Neural cell (in vitro differentiated cells): Measurements from ENCODE around the gene NOSTRIN. TPM values are rescaled to one million over a fixed set of nuclear protein-coding genes. Genes with fewer than 3 reads are reported as not detected.

Experiments used
- H2AFZ ChIP-seq: fragments of 200-600, 300-800 bp; sonication (generic), shearing (Covaris generic); 2 replicates; pipeline ENCODE4 v1.6.0; 2014; ENCODE audit warnings: low read depth, mild to moderate bottlenecking, antibody characterized with exemption, low read length, moderate library complexity
- H3F3A ChIP-seq: fragments of 200-600 bp; shearing (Covaris generic); 2 replicates; pipeline ENCODE4 v1.6.1; 2016; ENCODE audit warnings: mild to moderate bottlenecking, moderate library complexity, mixed read lengths, antibody characterized with exemption, low read length; ENCODE audit not compliant: insufficient read depth, poor library complexity, severe bottlenecking
- H3K27ac ChIP-seq: fragments of 200-600, 300-800 bp; sonication (generic), shearing (Covaris generic); 2 replicates; pipeline ENCODE4 v1.5.1; 2014; ENCODE audit warnings: mild to moderate bottlenecking, low read length, moderate library complexity
- H3K27me3 ChIP-seq: fragments of 300-800, 200-600 bp; sonication (generic), shearing (Covaris generic); 2 replicates; pipeline ENCODE4 v1.6.0; 2014; ENCODE audit warnings: mild to moderate bottlenecking, low read depth, low read length, moderate library complexity; ENCODE audit not compliant: insufficient read depth
- H3K36me3 ChIP-seq: fragments of 300-800, 200-600 bp; sonication (generic), shearing (Covaris generic); 2 replicates; pipeline ENCODE4 v1.5.1; 2014; ENCODE audit warnings: mild to moderate bottlenecking, antibody characterized with exemption, low read length, moderate library complexity; ENCODE audit not compliant: insufficient read depth
- H3K4me2 ChIP-seq: fragments of 300-800, 200-600 bp; sonication (generic), shearing (Covaris generic); 2 replicates; pipeline ENCODE4 v1.6.0; 2014; ENCODE audit warnings: mild to moderate bottlenecking, low read length
- H3K4me3 ChIP-seq: fragments of 300-800, 200-600 bp; sonication (generic), shearing (Covaris generic); 2 replicates; pipeline ENCODE4 v1.5.1; 2014; ENCODE audit warnings: mild to moderate bottlenecking, low read length, moderate library complexity
- H3K79me2 ChIP-seq: fragments of 200-600 bp; shearing (Covaris generic); replicated peaks from 2 replicates; pipeline ENCODE4 v1.6.0; 2014; ENCODE audit warnings: mild to moderate bottlenecking, low read length, moderate library complexity; ENCODE audit not compliant: insufficient read depth
- H3K9ac ChIP-seq: fragments of 300-800, 200-600 bp; sonication (generic), shearing (Covaris generic); 2 replicates; pipeline ENCODE4 v1.6.1; 2016; ENCODE audit warnings: mild to moderate bottlenecking, low read length, mixed read lengths
- H3K9me2 ChIP-seq: fragments of 200-600 bp; shearing (Covaris generic); 2 replicates; pipeline ENCODE4 v1.6.1; 2016; ENCODE audit warnings: mild to moderate bottlenecking, low read length, mixed read lengths; ENCODE audit not compliant: insufficient read depth
- H3K9me3 ChIP-seq: fragments of 200-600, 300-800 bp; sonication (generic), shearing (Covaris generic); 2 replicates; pipeline ENCODE4 v1.6.1; 2016; ENCODE audit warnings: mild to moderate bottlenecking, mixed run types, low read length, moderate library complexity, mixed read lengths
- H4K20me1 ChIP-seq: fragments of 200-600 bp; shearing (Covaris generic); 2 replicates; pipeline ENCODE4 v1.6.1; 2016; ENCODE audit warnings: mild to moderate bottlenecking, mixed run types; ENCODE audit not compliant: insufficient read depth
- CTCF ChIP-seq: fragments of 450-650 bp; IDR thresholded peaks from 2 replicates; pipeline ENCODE4 v1.5.1; 2014; ENCODE audit warnings: antibody characterized with exemption, mild to moderate bottlenecking, moderate library complexity; ENCODE audit not compliant: poor library complexity, severe bottlenecking
- EP300 ChIP-seq: fragments of 450-650 bp; conservative IDR thresholded peaks from 2 replicates; pipeline ENCODE4 v1.6.1; 2014; ENCODE audit warnings: antibody characterized with exemption, mild to moderate bottlenecking, moderate library complexity; ENCODE audit not compliant: poor library complexity, severe bottlenecking
- EZH2 ChIP-seq: fragments of 200-600, 300-800 bp; shearing (Covaris generic), sonication (generic); IDR thresholded peaks from 2 replicates; pipeline ENCODE4 v1.6.1; 2014; ENCODE audit warnings: antibody characterized with exemption, low read length, borderline replicate concordance, mild to moderate bottlenecking; ENCODE audit not compliant: insufficient read depth, poor library complexity, severe bottlenecking
- MXI1 ChIP-seq: fragments of 450-650 bp; conservative IDR thresholded peaks from 2 replicates; pipeline ENCODE4 v1.6.1; 2014; ENCODE audit warnings: antibody characterized with exemption, mild to moderate bottlenecking; ENCODE audit not compliant: poor library complexity, severe bottlenecking
- POLR2AphosphoS5 ChIP-seq: IDR thresholded peaks from 2 replicates; pipeline ENCODE4 v1.6.1; 2012
- RAD21 ChIP-seq: fragments of 450-650 bp; conservative IDR thresholded peaks from 2 replicates; pipeline ENCODE4 v1.6.1; 2014; ENCODE audit warnings: antibody characterized with exemption, mild to moderate bottlenecking, moderate library complexity
- REST ChIP-seq: IDR thresholded peaks from 2 replicates; pipeline ENCODE4 v1.6.1; 2012; ENCODE audit warnings: borderline replicate concordance
- SMC3 ChIP-seq: fragments of 450-650 bp; conservative IDR thresholded peaks from 2 replicates; pipeline ENCODE4 v1.6.1; 2014; ENCODE audit warnings: antibody characterized with exemption, mild to moderate bottlenecking, moderate library complexity; ENCODE audit not compliant: poor library complexity
- TAF1 ChIP-seq: IDR thresholded peaks from 2 replicates; pipeline ENCODE4 v1.6.1; 2012; ENCODE audit warnings: low read depth
- polyA plus RNA-seq: library from polyadenylated mRNA; depleted of rRNA; stranded (reverse); fragments of >200 nt; gene quantifications from 2 replicates; pipeline ENCODE4 v1.2.3, GENCODE V29; 2014

Gene NOSTRIN
- polyA plus RNA-seq, 1 donor from 2014 or later = not detected

- H4K20me1 ChIP-seq = no peaks in the 10 kb centered on the region
- H3K27ac ChIP-seq = no peak overlapping the region
- peaks cover 3% of the 10 kb centered on the region for H3K27me3 ChIP-seq
- no peak for TF ChIP-seq CTCF
- TF ChIP-seq SMC3 = no peak
- TF ChIP-seq TAF1 = no peak
- TF ChIP-seq EZH2 = no peak
- no peak for TF ChIP-seq MXI1
- no peak for TF ChIP-seq RAD21
- TF ChIP-seq REST = no peak
- no peak for TF ChIP-seq POLR2AphosphoS5
- TF ChIP-seq EP300 = no peak
- no peak overlapping the region for H3K4me3 ChIP-seq
- H3K9ac ChIP-seq = no peak overlapping the region
- H3K9me3 ChIP-seq = peaks cover 3% of the 10 kb centered on the region
- H3K36me3 ChIP-seq = no peaks in the 10 kb centered on the region
- H3K9me2 ChIP-seq = no peaks in the 10 kb centered on the region
- peaks cover 13% of the 10 kb centered on the region for H3F3A ChIP-seq
- no peak overlapping the region for H3K4me2 ChIP-seq
- no peak overlapping the region for H2AFZ ChIP-seq
- H3K79me2 ChIP-seq = no peaks in the 10 kb centered on the region
Measured at GRCh38 chr2:168912466-168912865, 110.0 kb downstream of the NOSTRIN start.

- H2AFZ ChIP-seq = no peak overlapping the region
- H3K9me2 ChIP-seq = no peaks in the 10 kb centered on the region
- no peaks in the 10 kb centered on the region for H3K79me2 ChIP-seq
- H3K27me3 ChIP-seq = peaks cover 3% of the 10 kb centered on the region
- no peaks in the 10 kb centered on the region for H4K20me1 ChIP-seq
- no peak overlapping the region for H3K4me3 ChIP-seq
- TF ChIP-seq EP300 (no peak), CTCF (no peak), EZH2 (no peak)
- no peak overlapping the region for H3K9ac ChIP-seq
- H3K9me3 ChIP-seq = peaks cover 3% of the 10 kb centered on the region
- H3K4me2 ChIP-seq = no peak overlapping the region
- H3K36me3 ChIP-seq = no peaks in the 10 kb centered on the region
- H3F3A ChIP-seq = peaks cover 13% of the 10 kb centered on the region
- no peak overlapping the region for H3K27ac ChIP-seq
Measured at GRCh38 chr2:168912901-168913369, 110.5 kb downstream of the NOSTRIN start.
